ENCODE measurements around the gene TTLL7.

TTLL7 gene

DNA sequence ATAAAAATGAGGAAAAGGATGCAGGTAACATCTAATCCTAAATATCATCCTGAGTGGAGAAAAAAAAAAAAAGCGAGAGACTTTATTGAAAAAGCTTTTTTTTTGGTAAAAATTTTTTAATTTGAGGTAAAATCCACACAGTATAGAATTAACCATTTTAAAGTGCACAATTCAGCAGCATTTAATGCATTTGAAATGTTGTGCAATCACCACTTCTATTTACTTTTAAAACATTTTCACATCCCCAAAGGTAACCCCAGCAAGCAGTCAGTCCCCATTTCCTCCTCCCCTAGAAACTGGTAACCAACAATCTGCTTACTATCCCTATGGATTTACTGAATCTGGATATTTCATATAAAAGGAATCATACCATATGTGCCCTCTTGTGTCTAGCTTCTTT is 166.7 kb downstream of the TTLL7 start:
- Histone ChIP-seq H3K4me3 (ENCODE audit: insufficient read depth in 1 of 2, low read depth in 1 of 2, low read length in 2 of 2) (no peak overlapping the region), H3K36me3 (ENCODE audit: control insufficient read depth in 1 of 2, insufficient read depth in 2 of 2, low read depth in 1 of 2, low read length in 2 of 2) (no peaks in the 10 kb centered on the region), H2BK5ac (ENCODE audit: low read depth, low read length, poor library complexity, severe bottlenecking) (no peak overlapping the region), H3K9me3 (ENCODE audit: control insufficient read depth, low read length) (no peaks in the 10 kb centered on the region), H2BK120ac (ENCODE audit: low read depth, low read length) (no peak overlapping the region), H3K4me2 (ENCODE audit: low read length, poor library complexity, severe bottlenecking) (no peak overlapping the region), H3K23ac (ENCODE audit: low read length in 2 of 2) (no peak overlapping the region), H2AFZ (ENCODE audit: low read depth, low read length) (no peak overlapping the region), H4K91ac (ENCODE audit: low read length) (no peak overlapping the region), H3K27ac (ENCODE audit: low read length, poor library complexity, severe bottlenecking) (no peak overlapping the region), H3K4me1 (ENCODE audit: control insufficient read depth, insufficient read depth, low read depth, low read length) (no peaks in the 10 kb centered on the region), H3K79me1 (replicated peaks; ENCODE audit: low read length, poor library complexity, severe bottlenecking) (no peaks in the 10 kb centered on the region), H3K14ac (ENCODE audit: low read length in 2 of 2) (no peak overlapping the region), H2AK5ac (ENCODE audit: low read length, severe bottlenecking) (no peak overlapping the region), H3K9ac (ENCODE audit: low read length) (no peak overlapping the region), H4K8ac (ENCODE audit: low read length) (no peak overlapping the region), H2BK15ac (ENCODE audit: low read depth, poor library complexity, severe bottlenecking) (no peak overlapping the region), H3K4ac (ENCODE audit: low read depth in 1 of 2, low read length in 2 of 2) (no peak overlapping the region), H2BK12ac (ENCODE audit: low read length in 2 of 2) (no peak overlapping the region), H3K18ac (ENCODE audit: low read depth in 1 of 2, low read length in 2 of 2) (no peak overlapping the region), H3K27me3 (ENCODE audit: control insufficient read depth in 1 of 2, insufficient read depth in 1 of 2, low read length in 2 of 2) (no peaks in the 10 kb centered on the region)
- DNase-seq = no peak
- WGBS = no CpG with 5 or more reads among the region's 1 CpG

DNA sequence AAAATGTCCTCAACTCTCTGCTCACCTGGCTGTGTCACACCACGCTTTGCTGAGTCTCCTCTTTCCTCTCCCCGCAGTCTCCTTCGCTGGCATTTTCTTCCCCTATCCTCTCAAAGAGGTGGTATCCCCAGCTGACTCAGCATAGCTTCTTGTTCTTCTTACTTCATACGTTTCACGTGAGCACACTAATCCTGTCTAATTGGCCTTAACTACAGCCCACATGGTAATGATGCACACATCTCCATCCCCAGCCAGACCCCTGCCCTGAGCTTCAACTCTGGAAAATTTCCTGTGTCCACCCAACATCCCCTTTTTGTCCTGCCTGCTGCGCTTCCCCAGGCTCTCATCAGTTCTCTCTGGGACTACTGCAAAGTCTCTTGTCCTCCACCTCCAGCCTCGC is 169.8 kb downstream of the TTLL7 start:
- 88% methylated on average over 7 of the region's 7 CpGs for WGBS
- Histone ChIP-seq H3K4me3 (ENCODE audit: insufficient read depth in 1 of 2, low read depth in 1 of 2, low read length in 2 of 2) (no peak overlapping the region), H3K14ac (ENCODE audit: low read length in 2 of 2) (peak overlapping the region in 1 of 2 experiments; percentile 51)

DNA sequence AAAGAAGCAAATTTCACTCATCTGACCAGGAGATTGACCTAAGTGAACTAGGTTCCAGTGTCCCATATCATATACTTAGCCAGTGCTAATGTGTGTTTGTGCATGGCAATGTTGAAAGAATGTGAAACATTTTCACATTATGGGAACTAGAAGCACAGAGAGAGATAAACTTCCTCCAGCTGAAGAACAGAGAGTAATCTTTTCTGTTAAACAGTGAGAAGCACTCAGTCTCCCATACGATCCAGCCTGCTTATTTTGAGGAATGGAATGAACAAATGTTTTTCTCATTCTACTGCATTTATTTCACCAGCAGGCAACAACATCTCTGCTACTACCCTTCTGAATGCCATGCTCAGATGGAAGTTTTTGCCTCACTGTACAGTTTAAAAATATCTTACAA is 170.5 kb downstream of the TTLL7 start:
- WGBS = 0% methylated on average over 1 of the region's 1 CpG
- no peak overlapping the region for H2BK12ac ChIP-seq (ENCODE audit: low read length in 2 of 2)
- no peak overlapping the region for H3K27ac ChIP-seq (ENCODE audit: low read length, poor library complexity, severe bottlenecking)
- no peaks in the 10 kb centered on the region for H3K27me3 ChIP-seq (ENCODE audit: control insufficient read depth in 1 of 2, insufficient read depth in 1 of 2, low read length in 2 of 2)
- H3K4me1 ChIP-seq (ENCODE audit: control insufficient read depth, insufficient read depth, low read depth, low read length) = no peaks in the 10 kb centered on the region
- no peaks in the 10 kb centered on the region for H3K79me1 ChIP-seq (replicated peaks; ENCODE audit: low read length, poor library complexity, severe bottlenecking)
- H2BK15ac ChIP-seq (ENCODE audit: low read depth, poor library complexity, severe bottlenecking) = no peak overlapping the region
- H2AK5ac ChIP-seq (ENCODE audit: low read length, severe bottlenecking) = no peak overlapping the region
- no peaks in the 10 kb centered on the region for H3K9me3 ChIP-seq (ENCODE audit: control insufficient read depth, low read length)
- H3K18ac ChIP-seq (ENCODE audit: low read depth in 1 of 2, low read length in 2 of 2) = no peak overlapping the region
- peak; percentile 58 for DNase-seq
- no peaks in the 10 kb centered on the region for H3K36me3 ChIP-seq (ENCODE audit: control insufficient read depth in 1 of 2, insufficient read depth in 2 of 2, low read depth in 1 of 2, low read length in 2 of 2)
- H2AFZ ChIP-seq (ENCODE audit: low read depth, low read length) = no peak overlapping the region
- no peak overlapping the region for H3K14ac ChIP-seq (ENCODE audit: low read length in 2 of 2)
- H3K4me3 ChIP-seq (ENCODE audit: insufficient read depth in 1 of 2, low read depth in 1 of 2, low read length in 2 of 2) = no peak overlapping the region
- no peak overlapping the region for H2BK120ac ChIP-seq (ENCODE audit: low read depth, low read length)
- no peak overlapping the region for H3K4me2 ChIP-seq (ENCODE audit: low read length, poor library complexity, severe bottlenecking)
- H3K4ac ChIP-seq (ENCODE audit: low read depth in 1 of 2, low read length in 2 of 2) = no peak overlapping the region
- no peak overlapping the region for H2BK5ac ChIP-seq (ENCODE audit: low read depth, low read length, poor library complexity, severe bottlenecking)
- no peak overlapping the region for H4K91ac ChIP-seq (ENCODE audit: low read length)
- no peak overlapping the region for H3K9ac ChIP-seq (ENCODE audit: low read length)
- H3K23ac ChIP-seq (ENCODE audit: low read length in 2 of 2) = no peak overlapping the region
- H4K8ac ChIP-seq (ENCODE audit: low read length) = no peak overlapping the region

More for the DNA sequence above, 169.8 kb downstream of the TTLL7 start:
- Histone ChIP-seq H3K18ac (ENCODE audit: low read depth in 1 of 2, low read length in 2 of 2) (peak overlapping the region; percentile 15 to 47), H3K27me3 (ENCODE audit: control insufficient read depth in 1 of 2, insufficient read depth in 1 of 2, low read length in 2 of 2) (no peaks in the 10 kb centered on the region), H3K4me1 (ENCODE audit: control insufficient read depth, insufficient read depth, low read depth, low read length) (no peaks in the 10 kb centered on the region), H3K23ac (ENCODE audit: low read length in 2 of 2) (no peak overlapping the region), H2AK5ac (ENCODE audit: low read length, severe bottlenecking) (no peak overlapping the region), H3K9ac (ENCODE audit: low read length) (no peak overlapping the region), H2BK5ac (ENCODE audit: low read depth, low read length, poor library complexity, severe bottlenecking) (no peak overlapping the region), H2AFZ (ENCODE audit: low read depth, low read length) (no peak overlapping the region), H3K27ac (ENCODE audit: low read length, poor library complexity, severe bottlenecking) (no peak overlapping the region), H2BK12ac (ENCODE audit: low read length in 2 of 2) (peak overlapping the region; percentile 73 to 91), H3K79me1 (replicated peaks; ENCODE audit: low read length, poor library complexity, severe bottlenecking) (no peaks in the 10 kb centered on the region), H2BK15ac (ENCODE audit: low read depth, poor library complexity, severe bottlenecking) (peak overlapping the region; percentile 4), H3K4ac (ENCODE audit: low read depth in 1 of 2, low read length in 2 of 2) (peak overlapping the region; percentile 19 to 52), H3K4me2 (ENCODE audit: low read length, poor library complexity, severe bottlenecking) (no peak overlapping the region), H3K36me3 (ENCODE audit: control insufficient read depth in 1 of 2, insufficient read depth in 2 of 2, low read depth in 1 of 2, low read length in 2 of 2) (no peaks in the 10 kb centered on the region), H2BK120ac (ENCODE audit: low read depth, low read length) (no peak overlapping the region), H3K9me3 (ENCODE audit: control insufficient read depth, low read length) (no peaks in the 10 kb centered on the region), H4K91ac (ENCODE audit: low read length) (peak overlapping the region; percentile 67), H4K8ac (ENCODE audit: low read length) (no peak overlapping the region)
- DNase-seq = peak; percentile 15

DNA sequence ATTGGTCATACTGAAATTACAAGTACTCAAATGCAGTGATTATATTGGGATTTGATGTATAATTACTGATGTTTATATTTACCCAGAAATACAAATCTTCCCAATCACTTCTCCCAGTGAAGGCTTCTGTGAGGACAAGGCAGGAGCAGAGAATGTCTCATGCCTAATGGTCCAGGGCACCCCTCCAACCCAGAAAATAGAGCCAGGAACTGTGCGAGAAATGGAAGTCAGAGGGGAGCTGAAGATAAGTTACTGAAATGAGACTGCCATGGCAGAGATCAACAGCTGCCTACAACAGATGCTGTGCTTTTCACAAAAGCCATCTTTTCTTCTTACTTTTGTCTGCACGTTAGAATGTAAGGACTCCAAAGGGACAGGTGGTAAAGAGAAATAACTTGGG is 171.2 kb downstream of the TTLL7 start:
- Histone ChIP-seq H3K4me2 (ENCODE audit: low read length, poor library complexity, severe bottlenecking) (no peak overlapping the region), H3K9me3 (ENCODE audit: control insufficient read depth, low read length) (no peaks in the 10 kb centered on the region), H3K18ac (ENCODE audit: low read depth in 1 of 2, low read length in 2 of 2) (peak overlapping the region; percentile 72 to 76), H2AK5ac (ENCODE audit: low read length, severe bottlenecking) (no peak overlapping the region), H2BK15ac (ENCODE audit: low read depth, poor library complexity, severe bottlenecking) (no peak overlapping the region), H3K9ac (ENCODE audit: low read length) (no peak overlapping the region), H2BK5ac (ENCODE audit: low read depth, low read length, poor library complexity, severe bottlenecking) (no peak overlapping the region), H4K8ac (ENCODE audit: low read length) (no peak overlapping the region), H3K4me3 (ENCODE audit: insufficient read depth in 1 of 2, low read depth in 1 of 2, low read length in 2 of 2) (no peak overlapping the region), H3K27ac (ENCODE audit: low read length, poor library complexity, severe bottlenecking) (no peak overlapping the region), H3K4ac (ENCODE audit: low read depth in 1 of 2, low read length in 2 of 2) (peak overlapping the region in 1 of 2 experiments; percentile 78), H2BK12ac (ENCODE audit: low read length in 2 of 2) (peak overlapping the region; percentile 84 to 89), H3K27me3 (ENCODE audit: control insufficient read depth in 1 of 2, insufficient read depth in 1 of 2, low read length in 2 of 2) (no peaks in the 10 kb centered on the region), H3K4me1 (ENCODE audit: control insufficient read depth, insufficient read depth, low read depth, low read length) (no peaks in the 10 kb centered on the region), H2BK120ac (ENCODE audit: low read depth, low read length) (peak overlapping the region; percentile 86), H3K79me1 (replicated peaks; ENCODE audit: low read length, poor library complexity, severe bottlenecking) (no peaks in the 10 kb centered on the region), H3K14ac (ENCODE audit: low read length in 2 of 2) (no peak overlapping the region), H2AFZ (ENCODE audit: low read depth, low read length) (no peak overlapping the region), H3K36me3 (ENCODE audit: control insufficient read depth in 1 of 2, insufficient read depth in 2 of 2, low read depth in 1 of 2, low read length in 2 of 2) (no peaks in the 10 kb centered on the region), H3K23ac (ENCODE audit: low read length in 2 of 2) (no peak overlapping the region), H4K91ac (ENCODE audit: low read length) (peak overlapping the region; percentile 53)
- WGBS = 88% methylated on average over 2 of the region's 2 CpGs
- no peak for DNase-seq

Data from mesenchymal stem cell (in vitro differentiated cells and primary cell).